Subcutaneous abdominal adipose tissue (tissue), 5 donors: Measurements from ENCODE around the gene SERINC1.
"Not testable (repeated sequence)": the region's sequence is repeated elsewhere in the genome, so short reads cannot be mapped to it uniquely, and the experiment has no call there.

Experiments
- H3K27ac ChIP-seq: one replicate; pipeline ENCODE4 v1.7.0; 2013; ENCODE audit warnings: low read depth, mild to moderate bottlenecking, inconsistent platforms, low read length, moderate library complexity
- H3K27me3 ChIP-seq, 5 donors: one replicate each; pipeline ENCODE4 v1.7.0; 2013; ENCODE audit warnings: low read length in 5 of 5, inconsistent platforms in 1 of 5; ENCODE audit not compliant: control insufficient read depth in 5 of 5, insufficient read depth in 4 of 5
- H3K36me3 ChIP-seq, 5 donors: one replicate each; pipeline ENCODE4 v1.7.0; 2013; ENCODE audit warnings: low read length in 5 of 5; ENCODE audit not compliant: control insufficient read depth in 5 of 5, insufficient read depth in 5 of 5
- H3K4me1 ChIP-seq, 5 donors: one replicate each; pipeline ENCODE4 v1.7.0; 2013; ENCODE audit warnings: low read length in 5 of 5, mild to moderate bottlenecking in 3 of 5, moderate library complexity in 1 of 5; ENCODE audit not compliant: control insufficient read depth in 5 of 5, insufficient read depth in 5 of 5
- H3K4me3 ChIP-seq, 5 donors: one replicate each; pipeline ENCODE4 v1.7.0; 2013; ENCODE audit warnings: low read length in 5 of 5, low read depth in 1 of 5
- H3K9ac ChIP-seq, 5 donors: one replicate each; pipeline ENCODE4 v1.7.0; 2013; ENCODE audit warnings: low read length in 5 of 5, mild to moderate bottlenecking in 4 of 5, moderate library complexity in 3 of 5
- H3K9me3 ChIP-seq, 5 donors: one replicate each; pipeline ENCODE4 v1.7.0; 2013; ENCODE audit warnings: low read length in 5 of 5; ENCODE audit not compliant: control insufficient read depth in 5 of 5
- donor health status: healthy.
- donor health status: healthy.
- donor health status: healthy.
- donor health status: healthy.
- donor health status: healthy.

Gene SERINC1

GRCh38 chr6:122471107-122472021, at the start of gene SERINC1:
SERINC1 (minus strand) TSS chr6:122471807; CDS start chr6:122471737, 70 bp downstream.
- H3K27ac ChIP-seq = peak within 1 kb of the TSS; percentile 100
- H3K27me3 ChIP-seq = no peaks in the 10 kb centered on the region
- no peaks in the 10 kb centered on the region for H3K9me3 ChIP-seq
- peaks cover 0 to 5% (median 0%) of the 10 kb centered on the region in 5 donors for H3K36me3 ChIP-seq
- H3K4me3 ChIP-seq = peak within 1 kb of the TSS; percentile 91 to 100 (median 99)
- H3K4me1 ChIP-seq = peaks cover 0 to 41% (median 37%) of the 10 kb centered on the region in 5 donors
- H3K9ac ChIP-seq = peak within 1 kb of the TSS; percentile 96 to 100 (median 99)

DNA sequence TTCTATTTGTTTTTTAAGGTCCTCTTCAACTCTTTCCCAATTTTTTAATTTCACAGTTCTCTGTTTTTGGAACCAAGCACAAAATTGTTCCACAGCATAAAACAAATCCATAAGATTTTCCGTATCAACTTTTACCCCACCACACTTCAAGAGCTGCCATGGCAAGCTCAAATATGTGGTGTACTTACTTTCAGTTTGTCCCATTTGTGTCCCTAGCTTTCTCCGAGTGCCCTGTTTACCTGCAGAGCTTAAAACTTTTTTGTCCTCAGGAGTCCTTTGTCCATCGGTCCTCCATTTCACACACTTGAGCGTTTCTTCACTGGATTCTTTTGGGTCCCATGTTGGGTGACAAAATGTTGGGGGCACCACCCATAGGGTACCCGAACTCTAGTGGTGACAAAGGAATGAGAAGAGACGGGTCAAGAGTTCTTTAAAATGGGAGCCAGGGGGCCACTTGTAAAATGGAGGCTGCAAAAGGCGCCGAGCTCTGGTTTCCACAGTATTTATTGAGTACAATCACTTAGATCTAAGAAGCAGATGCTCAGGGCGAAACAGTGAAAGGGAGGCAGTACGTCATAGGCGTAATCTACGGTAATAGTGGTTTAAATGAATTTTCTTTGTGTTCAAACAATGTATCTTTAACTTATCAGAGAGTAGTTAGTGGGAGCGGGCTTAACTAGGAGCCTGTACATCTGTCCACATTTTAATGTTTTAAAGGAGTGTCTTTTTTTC, 39.8 kb upstream of the SERINC1 start:
- no peak overlapping the region for H3K4me3 ChIP-seq
- H3K4me1 ChIP-seq = no peaks in the 10 kb centered on the region
- H3K27me3 ChIP-seq = no peaks in the 10 kb centered on the region
- H3K9ac ChIP-seq = no peak overlapping the region
- peaks cover 0 to under 1% (median 0%) of the 10 kb centered on the region in 5 donors for H3K9me3 ChIP-seq
- H3K36me3 ChIP-seq = no peaks in the 10 kb centered on the region
- no peak overlapping the region for H3K27ac ChIP-seq

DNA sequence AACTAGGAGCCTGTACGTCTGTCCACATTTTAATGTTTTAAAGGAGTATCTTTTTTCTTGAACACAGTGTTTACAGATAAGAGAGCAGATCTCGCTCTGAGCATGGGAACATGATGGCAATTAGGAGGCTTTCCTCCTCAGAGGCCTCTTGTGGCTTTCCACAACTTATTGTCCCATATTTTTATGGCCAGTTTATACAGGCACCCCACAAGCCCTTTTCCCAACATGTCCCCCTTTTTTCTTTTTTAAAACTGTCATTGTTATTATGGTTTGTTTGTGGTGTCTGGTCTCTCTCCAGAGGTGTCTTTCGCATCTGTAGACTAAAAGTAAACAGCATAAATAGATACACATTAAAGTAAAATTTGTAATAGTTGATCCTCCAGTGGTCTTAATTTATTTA, 33.6 kb upstream of the SERINC1 start:
- not testable (repeated sequence) for H3K4me1 ChIP-seq, H3K27ac ChIP-seq, H3K9ac ChIP-seq, H3K36me3 ChIP-seq, H3K27me3 ChIP-seq
- peaks cover 8 to 38% (median 27%) of the 10 kb centered on the region in 5 donors for H3K9me3 ChIP-seq
- H3K4me3 ChIP-seq = peak overlapping the region in 1 of 5 donors; percentile 9

- Histone ChIP-seq H3K4me3 (peak overlapping the region in 2 of 5 donors; percentile 35 to 41), H3K9ac (no peak overlapping the region), H3K9me3 (peaks cover 8 to 45% (median 35%) of the 10 kb centered on the region in 5 donors), H3K27me3 (no peaks in the 10 kb centered on the region), H3K4me1 (no peaks in the 10 kb centered on the region), H3K27ac (no peak overlapping the region), H3K36me3 (no peaks in the 10 kb centered on the region)
These were observed 29.9 kb upstream of the SERINC1 start for GRCh38 chr6:122501475-122501874.

DNA sequence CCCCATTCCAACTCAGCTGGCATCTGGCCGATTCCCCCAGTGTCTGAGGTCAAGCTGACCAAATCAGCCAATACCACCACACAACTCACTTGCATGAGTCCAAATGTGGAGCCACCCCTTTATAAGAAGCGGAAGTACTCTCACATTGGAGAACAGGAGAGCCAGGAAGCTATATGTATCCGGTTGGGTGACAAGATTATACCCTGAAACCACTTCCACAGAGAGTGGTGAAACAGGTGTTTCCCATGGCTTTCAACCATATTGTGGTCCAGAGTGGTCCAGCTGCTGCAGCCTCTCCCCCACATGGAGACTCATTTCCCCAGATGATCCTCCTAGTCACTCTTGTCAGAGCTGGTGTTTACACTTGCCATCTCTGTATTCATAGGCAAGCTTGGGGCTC, 24.0 kb upstream of the SERINC1 start:
- Histone ChIP-seq H3K27ac (no peak overlapping the region), H3K27me3 (no peaks in the 10 kb centered on the region), H3K4me1 (peaks cover 0 to 3% (median 0%) of the 10 kb centered on the region in 5 donors), H3K9ac (no peak overlapping the region), H3K4me3 (no peak overlapping the region), H3K9me3 (peaks cover 0 to 16% (median 9%) of the 10 kb centered on the region in 5 donors), H3K36me3 (no peaks in the 10 kb centered on the region)

DNA sequence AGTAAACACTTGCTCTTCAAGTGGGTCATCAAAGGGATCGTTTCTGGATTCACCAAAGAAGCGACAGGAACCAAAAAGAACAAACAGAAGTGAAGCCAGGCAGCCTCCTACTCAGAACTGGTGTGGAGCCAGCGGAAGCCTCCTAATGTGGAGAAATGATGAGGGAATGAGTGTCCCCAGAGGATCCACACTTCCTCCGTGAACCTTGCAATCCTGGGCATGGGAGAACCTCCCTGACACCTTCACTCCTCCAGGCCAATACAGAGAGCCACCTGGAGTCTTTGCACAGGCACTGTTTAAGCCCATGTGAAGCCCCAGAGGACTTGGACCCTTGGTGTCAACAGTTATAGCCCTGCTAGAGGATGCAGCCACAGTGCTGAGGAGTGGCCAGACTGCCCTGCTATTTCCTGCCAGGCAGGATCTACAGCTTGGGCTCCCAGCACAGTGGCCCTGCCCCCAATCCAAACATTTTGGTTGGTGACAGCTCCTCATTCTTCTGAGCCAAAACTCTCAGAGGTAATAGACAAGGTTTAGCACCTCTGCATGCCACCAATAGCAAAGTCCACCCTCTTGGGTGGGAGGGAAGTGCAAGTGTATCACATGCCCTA, 23.2 kb upstream of the SERINC1 start:
- H3K9me3 ChIP-seq = peaks cover 0 to 14% (median 5%) of the 10 kb centered on the region in 5 donors

GRCh38 chr6:122491919-122492555, 20.4 kb upstream of the SERINC1 start:
- Histone ChIP-seq H3K4me3 (peak overlapping the region in 1 of 5 donors; percentile 32), H3K36me3 (no peaks in the 10 kb centered on the region), H3K27ac (no peak overlapping the region), H3K4me1 (peaks cover 0 to 3% (median 0%) of the 10 kb centered on the region in 5 donors), H3K9me3 (peaks cover 0 to 9% (median 4%) of the 10 kb centered on the region in 5 donors), H3K27me3 (no peaks in the 10 kb centered on the region), H3K9ac (no peak overlapping the region)

More for the DNA sequence above, 23.2 kb upstream of the SERINC1 start:
- H3K4me1 ChIP-seq = peaks cover 0 to 3% (median 0%) of the 10 kb centered on the region in 5 donors
- H3K36me3 ChIP-seq = no peaks in the 10 kb centered on the region
- H3K9ac ChIP-seq = no peak overlapping the region
- no peaks in the 10 kb centered on the region for H3K27me3 ChIP-seq
- H3K4me3 ChIP-seq = no peak overlapping the region
- no peak overlapping the region for H3K27ac ChIP-seq

- Histone ChIP-seq H3K36me3 (no peaks in the 10 kb centered on the region), H3K9me3 (peaks cover 0 to under 1% (median 0%) of the 10 kb centered on the region in 5 donors), H3K27ac (no peak overlapping the region), H3K4me1 (peaks cover 0 to 4% (median 3%) of the 10 kb centered on the region in 5 donors), H3K4me3 (no peak overlapping the region), H3K9ac (no peak overlapping the region), H3K27me3 (no peaks in the 10 kb centered on the region)
These were observed 19.0 kb upstream of the SERINC1 start for GRCh38 chr6:122490607-122491006.

DNA sequence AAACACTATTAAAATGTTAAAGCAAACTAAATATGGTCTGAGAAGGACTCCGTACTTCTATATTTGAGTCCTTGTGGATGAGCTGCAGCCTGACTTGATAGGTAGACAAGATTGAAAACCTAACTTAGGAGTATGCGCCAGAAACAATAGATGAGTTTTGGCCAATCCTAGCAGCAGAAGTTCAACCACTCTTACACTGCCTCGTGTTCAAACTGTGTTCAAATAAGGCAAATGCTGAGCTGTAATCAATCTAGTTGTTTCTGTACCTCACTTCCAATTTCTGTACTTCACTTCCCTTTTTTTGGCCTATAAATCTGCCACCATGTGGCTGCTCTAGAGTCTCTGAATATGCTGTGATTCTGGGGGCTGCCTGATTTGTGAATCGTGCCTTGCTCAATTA, 13.2 kb upstream of the SERINC1 start:
- Histone ChIP-seq H3K36me3 (no peaks in the 10 kb centered on the region), H3K9me3 (no peaks in the 10 kb centered on the region), H3K27ac (no peak overlapping the region), H3K4me3 (no peak overlapping the region), H3K27me3 (no peaks in the 10 kb centered on the region), H3K9ac (no peak overlapping the region), H3K4me1 (peaks cover 0 to 4% (median 0%) of the 10 kb centered on the region in 5 donors)
